Testis (tissue), 3 donors: ENCODE measurements around the gene PEX26. TPM values are rescaled to one million over a fixed set of nuclear protein-coding genes. Genes with fewer than 3 reads are reported as not detected.

Source experiments
- DNase-seq: peaks from one replicate; pipeline ENCODE4 v3.0.0-alpha.2; 2019
- H3K27ac ChIP-seq, 2 donors: fragments of 200-600 bp; sonication (generic); one replicate each; pipeline ENCODE4 v1.5.1; 2019
- H3K27me3 ChIP-seq: fragments of 200-600 bp; sonication (generic); one replicate; pipeline ENCODE4 v1.5.1; 2019
- H3K36me3 ChIP-seq: fragments of 200-600 bp; sonication (generic); one replicate; pipeline ENCODE4 v1.5.1; 2017; ENCODE audit warnings: low read depth; ENCODE audit errors: missing control alignments
- H3K4me1 ChIP-seq: fragments of 200-600 bp; sonication (generic); one replicate; pipeline ENCODE4 v1.5.1; 2019
- H3K4me3 ChIP-seq, 2 donors: fragments of 200-600 bp; sonication (generic); one replicate each; pipeline ENCODE4 v1.5.1; 2017 to 2019
- H3K9me3 ChIP-seq: fragments of 200-600 bp; sonication (generic); one replicate; pipeline ENCODE4 v1.5.1; 2017
- CTCF ChIP-seq, 3 experiments: fragments of 450-650 bp in 2 of 3; fragments of 200-600 bp in 1 of 3; sonication (generic) in 1 of 3; IDR thresholded peaks; one replicate each; pipeline ENCODE4 v1.5.1; 2016 to 2019; ENCODE audit warnings: antibody characterized with exemption in 3 of 3, mild to moderate bottlenecking in 2 of 3, moderate library complexity in 1 of 3
- POLR2A ChIP-seq: fragments of 450-650 bp; IDR thresholded peaks from one replicate; pipeline ENCODE4 v1.6.1; 2017; ENCODE audit warnings: antibody characterized with exemption, mild to moderate bottlenecking, moderate library complexity
- WGBS, 2 donors: methylation state at CpG; one replicate each; pipeline ENCODE4 v1.1.5; 2018; 5-methylcytosine and 5-hydroxymethylcytosine counted together
- intact Hi-C: fragments of 100-400 bp; cut with DNase I; formaldehyde crosslinking; loops from one replicate; pipeline ENCODE4 v1.15.1; 2023; ENCODE audit warnings: low total_unique reads
- polyA plus RNA-seq: library from polyadenylated mRNA; stranded (reverse); fragments of 350-450 nt; fragmentation: Illumina TruSeq; extraction: RNeasy Lipid Tissue Mini Kit (QIAGEN cat#74804); gene quantifications from one replicate; pipeline ENCODE4 v1.2.3, GENCODE V29; 2014; ENCODE audit warnings: low read depth, low replicate concordance; ENCODE audit not compliant: insufficient read depth
- total RNA-seq, 2 donors: library from RNA; depleted of rRNA; stranded (reverse); fragments of >200 nt; gene quantifications; one replicate each; pipeline ENCODE4 v1.2.3, GENCODE V29; 2016

PEX26 gene
- total and polyA plus RNA-seq, 3 donors from 2014 or later, result 16.8 to 33.4 (median 29.1) TPM

- H3K36me3 ChIP-seq, result no peaks in the 10 kb centered on the region
- no peaks in the 10 kb centered on the region for H3K9me3 ChIP-seq
- TF ChIP-seq CTCF (IDR thresholded peaks at IDR 0.05) (no peak), POLR2A (no peak)
- 85 to 86% methylated on average over 6 of the region's 6 CpGs for WGBS, 2 donors
- H3K4me1 ChIP-seq, result peaks cover 20% of the 10 kb centered on the region
- no peak for DNase-seq
- intact Hi-C loops, result loop anchor here (5.0 kb wide), 1 partner anchor 248 kb away; no protein-coding TSS in a partner anchor
- H3K4me3 ChIP-seq, result no peak overlapping the region
- no peak overlapping the region for H3K27ac ChIP-seq
- no peaks in the 10 kb centered on the region for H3K27me3 ChIP-seq
These were observed 2.6 kb upstream of the PEX26 start for GRCh38 chr22:18075101-18075719.

GRCh38 chr22:18075720-18076497, 1.9 kb upstream of the PEX26 start:
- H3K4me3 ChIP-seq, result no peak overlapping the region
- H3K9me3 ChIP-seq, result no peaks in the 10 kb centered on the region
- peaks cover 20% of the 10 kb centered on the region for H3K4me1 ChIP-seq
- H3K27me3 ChIP-seq, result no peaks in the 10 kb centered on the region
- WGBS, 2 donors, result 37 to 46% methylated on average over 13 of the region's 13 CpGs
- DNase-seq, result peak; percentile 73
- TF ChIP-seq CTCF (IDR thresholded peaks at IDR 0.05) (peak; percentile 75 to 95 (median 78)), POLR2A (no peak)
- peak overlapping the region in 1 of 2 donors; percentile 71 for H3K27ac ChIP-seq
- H3K36me3 ChIP-seq, result no peaks in the 10 kb centered on the region
- intact Hi-C loops, result loop anchor here (5.0 kb wide), 1 partner anchor 249 kb away; no protein-coding TSS in a partner anchor

- DNase-seq, result no peak
- peaks cover 20% of the 10 kb centered on the region for H3K4me1 ChIP-seq
- H3K27ac ChIP-seq, result peak overlapping the region; percentile 5 to 65
- H3K9me3 ChIP-seq, result no peaks in the 10 kb centered on the region
- intact Hi-C loops, result loop anchor here (5.0 kb wide), 1 partner anchor 250 kb away; no protein-coding TSS in a partner anchor
- TF ChIP-seq CTCF (IDR thresholded peaks at IDR 0.05) (no peak), POLR2A (no peak)
- H3K36me3 ChIP-seq, result no peaks in the 10 kb centered on the region
- 3 to 7% methylated on average over 10 of the region's 10 CpGs for WGBS, 2 donors
- H3K27me3 ChIP-seq, result no peaks in the 10 kb centered on the region
- peak overlapping the region; percentile 75 to 86 for H3K4me3 ChIP-seq
These were observed 627 bp upstream of the PEX26 start for GRCh38 chr22:18077087-18077638.

- Histone ChIP-seq H3K4me1 (peaks cover 20% of the 10 kb centered on the region), H3K27ac (peak overlapping the region in 1 of 2 donors; percentile 57)
- no peak for DNase-seq
These were observed 695 bp downstream of the PEX26 start for GRCh38 chr22:18078329-18079041.

More at GRCh38 chr22:18078329-18079041, 695 bp downstream of the PEX26 start:
- Histone ChIP-seq H3K9me3 (no peaks in the 10 kb centered on the region), H3K4me3 (peak overlapping the region; percentile 75 to 86), H3K36me3 (no peaks in the 10 kb centered on the region), H3K27me3 (no peaks in the 10 kb centered on the region)
- intact Hi-C loops, result loop anchor here (5.0 kb wide), 1 partner anchor 251 kb away; no protein-coding TSS in a partner anchor
- TF ChIP-seq POLR2A (no peak), CTCF (IDR thresholded peaks at IDR 0.05) (no peak)
- 7 to 14% methylated on average over 12 to 36 of the region's 45 CpGs for WGBS, 2 donors
